HL-60/S4 (cell line): ENCODE measurements around the gene KRT40.

Experiments
- in situ Hi-C: fragments of 300-500 bp; cut with MboI; formaldehyde crosslinking; loops from 2 replicates; pipeline ENCODE4 v1.14.3; 2022; ENCODE audit warnings: low sequenced_read_pairs

Gene KRT40

GRCh38 chr17:40953881-40954280, 30.2 kb downstream of the KRT40 start:
- in situ Hi-C loops: no loop called here

GRCh38 chr17:40952661-40953060, 31.5 kb downstream of the KRT40 start:
- in situ Hi-C loops: no loop called here

- in situ Hi-C loops: no loop called here
Observed at GRCh38 chr17:40952154-40952553, 32.0 kb downstream of the KRT40 start.

GRCh38 chr17:40951011-40951622, 33.0 kb downstream of the KRT40 start:
- in situ Hi-C loops: no loop called here

DNA sequence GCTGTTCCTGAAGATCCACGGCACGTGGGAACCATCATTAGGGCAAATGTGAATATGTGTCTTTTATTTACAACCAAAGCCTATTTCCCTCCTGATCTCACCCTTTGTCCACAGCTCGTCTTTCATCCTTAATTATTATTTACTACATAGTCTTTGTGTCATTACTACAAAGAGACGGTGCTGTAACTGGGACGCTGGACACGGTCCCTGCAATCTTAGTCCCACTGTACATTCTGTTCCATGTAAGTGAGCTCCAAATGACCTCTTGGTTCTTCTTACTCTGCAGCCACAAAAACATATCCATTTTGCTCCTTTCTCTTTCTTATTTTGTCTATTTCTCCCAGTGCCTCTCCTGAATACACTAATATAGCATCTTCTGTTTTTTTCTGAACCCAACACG, 34.0 kb downstream of the KRT40 start:
- in situ Hi-C loops: no loop called here

GRCh38 chr17:40949418-40949817, 34.7 kb downstream of the KRT40 start:
- in situ Hi-C loops: no loop called here

DNA sequence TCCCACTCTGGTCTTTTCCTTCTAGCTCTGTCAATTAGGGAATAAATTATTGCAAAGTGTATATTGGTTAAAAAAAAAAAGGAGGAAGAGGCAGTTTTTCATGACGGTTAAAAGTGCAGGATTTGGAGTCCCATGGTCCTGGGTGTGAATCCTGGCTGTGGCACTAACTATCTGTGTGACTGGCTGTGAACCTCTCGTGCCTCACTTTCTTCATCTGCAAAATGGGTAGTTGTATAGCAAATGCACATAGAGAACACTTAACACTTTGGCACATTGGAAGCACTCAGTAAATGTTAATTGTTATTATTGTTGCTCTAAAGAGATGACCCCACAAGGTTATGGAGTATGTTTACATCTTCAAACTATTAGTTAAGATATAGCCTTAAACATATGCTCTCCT, 36.2 kb downstream of the KRT40 start:
- in situ Hi-C loops: no loop called here

DNA sequence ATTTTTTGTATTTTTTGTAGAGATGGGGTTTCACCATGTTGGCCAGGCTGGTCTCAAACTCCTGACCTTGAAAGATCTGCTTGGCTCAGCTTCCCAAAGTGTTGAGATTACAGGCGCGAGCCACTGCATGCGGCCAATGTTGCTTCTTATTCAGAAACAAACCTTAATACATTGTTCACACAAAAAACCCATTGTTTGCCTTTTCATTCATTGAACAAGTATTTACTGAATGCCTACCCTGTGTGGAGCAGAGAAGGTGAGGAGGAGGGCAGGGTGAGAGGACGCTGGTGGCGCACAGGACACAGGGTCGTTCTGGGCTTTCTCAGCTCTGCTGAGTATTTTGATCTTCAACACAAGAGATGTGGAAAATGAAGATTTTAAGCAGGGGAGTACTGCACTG, 38.7 kb downstream of the KRT40 start:
- in situ Hi-C loops: no loop called here

- in situ Hi-C loops: no loop called here
Observed at GRCh38 chr17:40944531-40944930, 39.6 kb downstream of the KRT40 start.

- in situ Hi-C loops: no loop called here
Observed at GRCh38 chr17:40942553-40942952, 41.6 kb downstream of the KRT40 start.

DNA sequence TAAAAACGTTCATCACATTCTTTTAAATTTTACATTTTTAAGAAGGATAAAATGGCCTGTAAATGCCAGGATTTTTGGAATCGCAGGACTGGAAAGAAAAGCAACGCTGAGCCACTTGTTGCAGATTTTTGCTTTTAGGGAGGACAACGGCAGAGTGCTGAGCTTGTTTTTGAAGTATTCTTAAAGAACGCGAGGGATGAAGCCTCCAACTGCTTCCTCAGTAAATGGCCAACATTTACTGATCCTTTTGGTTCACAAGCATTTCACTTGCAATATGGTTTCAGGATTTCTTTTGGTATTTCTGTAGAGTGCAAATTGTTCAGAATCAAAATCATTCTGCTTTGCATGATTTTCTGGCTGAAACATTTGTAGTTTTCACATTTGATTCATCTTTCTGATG, 43.9 kb downstream of the KRT40 start:
- in situ Hi-C loops: no loop called here

- in situ Hi-C loops: no loop called here
Observed at GRCh38 chr17:40938981-40939380, 45.1 kb downstream of the KRT40 start.

DNA sequence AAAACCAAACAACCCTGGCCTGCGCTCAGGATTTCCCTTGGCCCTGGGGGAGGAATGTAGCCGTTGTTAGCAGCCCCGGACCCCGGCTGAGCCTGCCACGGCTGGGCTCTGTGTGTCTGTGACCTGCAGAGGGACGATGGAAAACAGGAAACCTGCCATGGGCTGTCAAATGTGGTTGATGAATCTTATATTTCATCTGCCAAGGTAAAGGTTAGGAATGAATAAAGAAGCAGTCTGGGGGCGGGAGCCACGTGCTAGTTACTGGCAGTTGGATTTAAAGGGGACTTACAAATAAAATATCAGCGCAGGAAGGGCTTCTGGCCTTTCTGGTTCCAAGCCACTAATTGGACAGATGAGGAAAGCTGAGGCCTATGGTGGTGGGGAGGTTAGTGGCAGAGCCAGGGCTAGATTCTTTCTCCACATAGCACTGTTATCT, 46.7 kb downstream of the KRT40 start, which contains the start of gene KRT23:
TSS of gene KRT23 (minus strand) at position 263 of the 436 bp plus-strand sequence. CDS start 1,043 bp downstream, outside the sequence.
- in situ Hi-C loops: no loop called here

GRCh38 chr17:40936976-40937375, 47.1 kb downstream of the KRT40 start:
- in situ Hi-C loops: no loop called here

GRCh38 chr17:40936437-40936971, 47.6 kb downstream of the KRT40 start:
- in situ Hi-C loops: no loop called here

DNA sequence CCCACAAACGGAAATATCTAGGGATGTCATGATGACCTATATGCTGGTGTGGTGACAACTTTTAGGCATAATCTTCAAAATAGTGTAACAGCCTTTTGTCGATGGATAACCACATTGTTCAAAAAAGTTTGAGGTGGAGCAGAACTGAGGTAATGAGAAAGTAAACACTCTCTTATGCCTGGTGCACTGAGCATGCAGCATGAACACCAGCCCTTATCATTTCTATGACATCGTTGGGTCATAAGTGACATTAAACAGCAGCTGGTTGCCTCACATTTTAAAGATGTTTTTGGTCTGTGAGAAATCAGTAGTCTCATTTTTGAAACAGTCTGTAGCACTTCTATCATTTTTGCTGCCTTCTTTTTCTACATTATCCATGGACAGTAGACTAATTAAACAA, 48.5 kb downstream of the KRT40 start:
- in situ Hi-C loops: no loop called here

- in situ Hi-C loops: no loop called here
Observed at GRCh38 chr17:40932608-40933007, 51.5 kb downstream of the KRT40 start.

DNA sequence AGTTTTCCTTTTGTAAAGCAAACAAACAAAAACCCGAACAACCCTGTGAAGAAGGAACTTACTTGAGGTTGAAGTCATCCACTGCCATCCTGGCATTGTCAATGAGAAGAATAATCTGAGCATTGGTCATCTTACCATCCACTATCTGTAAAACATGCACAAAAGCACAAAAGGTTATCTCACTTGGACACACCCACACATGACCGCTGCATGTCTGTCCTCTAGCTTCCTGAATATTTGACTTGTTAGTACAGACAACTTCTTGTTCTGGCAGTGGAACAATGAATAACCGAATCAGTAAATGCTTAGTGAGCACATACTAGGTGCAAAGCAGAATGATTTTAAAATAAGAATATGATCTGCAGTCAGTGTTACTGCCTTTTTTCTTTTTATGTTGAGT, 52.8 kb downstream of the KRT40 start:
- in situ Hi-C loops: no loop called here
